Endothelial cell (in vitro differentiated cells): ENCODE results near the gene ARG2. TPM values are rescaled to one million over a fixed set of nuclear protein-coding genes. Genes with fewer than 3 reads are reported as not detected.

Experiments
- DNase-seq: peaks from one replicate; pipeline ENCODE4 v3.0.0; 2021; ENCODE audit warnings: low spot score
- H3K27ac Mint-ChIP-seq: one replicate; pipeline ENCODE4 v1.8.0; 2021; ENCODE audit warnings: mixed read lengths, inconsistent platforms; ENCODE audit not compliant: unreplicated experiment
- H3K27me3 Mint-ChIP-seq: one replicate; pipeline ENCODE4 v1.8.0; 2021; ENCODE audit warnings: mild to moderate bottlenecking, moderate library complexity, mixed read lengths, inconsistent platforms; ENCODE audit not compliant: unreplicated experiment
- H3K36me3 Mint-ChIP-seq: one replicate; pipeline ENCODE4 v1.8.0; 2021; ENCODE audit warnings: mild to moderate bottlenecking, low read depth, mixed read lengths, inconsistent platforms; ENCODE audit not compliant: unreplicated experiment
- H3K4me1 Mint-ChIP-seq: one replicate; pipeline ENCODE4 v1.8.0; 2021; ENCODE audit warnings: mild to moderate bottlenecking, mixed read lengths, inconsistent platforms; ENCODE audit not compliant: unreplicated experiment
- H3K4me3 Mint-ChIP-seq: one replicate; pipeline ENCODE4 v1.8.0; 2021; ENCODE audit warnings: mild to moderate bottlenecking, mixed read lengths, inconsistent platforms; ENCODE audit not compliant: unreplicated experiment
- H3K9me3 Mint-ChIP-seq: one replicate; pipeline ENCODE4 v1.8.0; 2021; ENCODE audit warnings: mixed read lengths, inconsistent platforms; ENCODE audit not compliant: unreplicated experiment
- CTCF ChIP-seq: fragments of 200-600 bp; sonication (generic); IDR thresholded peaks from one replicate; pipeline ENCODE4 v1.5.0; 2021; ENCODE audit warnings: antibody characterized with exemption; ENCODE audit not compliant: unreplicated experiment
- total RNA-seq: library from RNA; stranded (reverse); fragmentation: NEBNext Ultra II Directional; extraction: Animal tissue kit (Norgen Biotek cat#: 25700); gene quantifications from one replicate; pipeline ENCODE4 v1.2.1, GENCODE V29; 2021; ENCODE audit not compliant: unreplicated experiment

Gene ARG2
- total RNA-seq, 1 donor from 2014 or later: 18.6 TPM

- Mint-ChIP-seq H3K9me3 (no peaks in the 10 kb centered on the region), H3K4me3 (peak overlapping the region; percentile 60), H3K27ac (no peak overlapping the region), H3K36me3 (peaks cover 4% of the 10 kb centered on the region), H3K27me3 (peaks cover 2% of the 10 kb centered on the region), H3K4me1 (peaks cover 10% of the 10 kb centered on the region)
- TF ChIP-seq CTCF: no peak
- no peak for DNase-seq
Observed at GRCh38 chr14:67630938-67631337, 11.2 kb downstream of the ARG2 start.

GRCh38 chr14:67633451-67634147 is 13.9 kb downstream of the ARG2 start:
- Mint-ChIP-seq H3K4me3 (no peak overlapping the region), H3K27ac (no peak overlapping the region), H3K4me1 (peaks cover 10% of the 10 kb centered on the region), H3K36me3 (peaks cover 4% of the 10 kb centered on the region), H3K9me3 (no peaks in the 10 kb centered on the region), H3K27me3 (peaks cover 2% of the 10 kb centered on the region)
- no peak for DNase-seq
- no peak for TF ChIP-seq CTCF

DNA sequence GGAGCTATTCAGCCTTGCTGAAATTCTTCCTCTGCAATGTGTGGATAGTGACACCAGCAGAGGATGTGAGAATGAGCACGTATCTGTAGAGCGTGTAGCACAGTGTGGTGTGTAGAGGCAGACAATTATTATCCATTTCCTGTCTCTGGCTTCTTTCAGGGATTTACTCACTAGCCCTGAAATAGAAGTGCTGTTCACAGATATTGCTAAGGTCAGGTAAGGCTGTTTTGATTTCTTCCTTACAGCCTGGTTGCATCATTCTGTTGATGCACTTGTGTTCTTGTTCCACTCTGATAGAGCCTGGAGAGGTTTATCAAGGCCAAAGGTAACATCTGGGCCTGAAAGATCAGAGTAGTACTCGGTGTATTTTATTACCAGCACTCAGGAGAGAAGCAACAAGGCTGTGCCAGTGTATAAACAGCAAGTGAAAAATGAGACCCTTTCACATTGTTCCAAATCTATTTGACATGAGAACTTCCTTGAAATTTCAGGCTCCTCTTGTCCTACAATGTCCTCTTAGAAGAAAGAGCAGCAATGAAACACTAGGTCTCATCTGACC is 16.7 kb downstream of the ARG2 start:
- Mint-ChIP-seq H3K36me3 (no peaks in the 10 kb centered on the region), H3K4me3 (no peak overlapping the region), H3K9me3 (no peaks in the 10 kb centered on the region), H3K4me1 (no peaks in the 10 kb centered on the region), H3K27me3 (no peaks in the 10 kb centered on the region), H3K27ac (no peak overlapping the region)
- DNase-seq: no peak
- no peak for TF ChIP-seq CTCF

DNA sequence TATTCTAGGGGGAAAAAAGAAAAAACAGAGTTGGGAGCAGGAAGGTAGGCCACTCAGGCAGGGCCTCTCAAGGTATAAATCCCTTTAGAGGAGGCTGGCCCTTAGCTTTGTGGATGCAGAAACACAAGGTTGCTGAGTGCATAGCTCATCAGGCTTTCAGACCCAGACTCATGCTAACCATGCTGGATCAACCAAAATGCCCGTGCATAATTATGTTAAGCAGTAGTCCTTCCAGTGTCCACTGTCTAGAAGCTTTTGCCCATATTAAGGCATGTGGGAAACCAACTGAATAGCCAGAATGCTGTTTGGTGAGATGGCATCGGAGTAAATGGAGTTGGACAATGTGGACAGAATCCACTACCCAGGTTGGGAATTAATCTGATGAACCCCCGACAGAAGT is 18.9 kb downstream of the ARG2 start:
- Mint-ChIP-seq H3K27ac (no peak overlapping the region), H3K36me3 (no peaks in the 10 kb centered on the region), H3K4me3 (no peak overlapping the region), H3K9me3 (no peaks in the 10 kb centered on the region), H3K27me3 (no peaks in the 10 kb centered on the region), H3K4me1 (no peaks in the 10 kb centered on the region)
- no peak for DNase-seq
- TF ChIP-seq CTCF: no peak

DNA sequence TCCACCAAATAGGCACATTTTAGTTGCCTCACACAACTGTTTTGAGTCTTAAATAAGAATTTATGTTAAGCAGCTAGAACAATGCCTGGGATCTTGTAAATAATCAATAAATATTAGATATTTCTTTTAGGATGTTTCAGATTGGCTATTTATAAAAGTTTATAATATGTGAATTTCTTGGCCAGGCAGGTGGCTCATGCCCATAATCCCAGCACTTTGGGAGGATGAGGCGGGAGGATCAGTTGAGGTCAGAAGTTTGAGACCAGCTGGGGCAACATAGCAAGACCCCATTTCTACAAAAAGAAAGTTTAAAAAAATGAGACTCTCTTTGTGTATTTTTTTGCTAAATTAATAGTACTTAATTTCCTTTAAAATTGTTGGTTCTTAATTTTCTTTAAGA is 21.8 kb downstream of the ARG2 start:
- H3K27me3 Mint-ChIP-seq: no peaks in the 10 kb centered on the region
- no peaks in the 10 kb centered on the region for H3K9me3 Mint-ChIP-seq
- no peak for DNase-seq
- H3K36me3 Mint-ChIP-seq: peaks cover 14% of the 10 kb centered on the region
- H3K4me1 Mint-ChIP-seq: no peaks in the 10 kb centered on the region
- TF ChIP-seq CTCF: no peak
- H3K27ac Mint-ChIP-seq: no peak overlapping the region
- H3K4me3 Mint-ChIP-seq: no peak overlapping the region
